Ovary (tissue), 9 donors: ENCODE data around the gene ECHDC3. TPM values are rescaled to one million over a fixed set of nuclear protein-coding genes. Genes with fewer than 3 reads are reported as not detected.

ENCODE experiments used
- DNase-seq, 5 donors: peaks; one replicate each; pipeline ENCODE4 v3.0.0-alpha.2; 2019 to 2020
- H3K27ac ChIP-seq, 2 donors: fragments of 200-600 bp; one replicate each; pipeline versions ENCODE4 v1.5.1 to v1.8.0; 2019 to 2022
- H3K27me3 ChIP-seq: fragments of 200-600 bp; one replicate; pipeline ENCODE4 v1.8.0; 2022
- H3K36me3 ChIP-seq: fragments of 200-600 bp; sonication (generic); one replicate; pipeline ENCODE4 v1.5.1; 2019
- H3K4me1 ChIP-seq: one replicate; pipeline ENCODE4 v1.8.1; 2013; ENCODE audit warnings: mild to moderate bottlenecking, moderate library complexity; ENCODE audit not compliant: insufficient read depth
- H3K4me3 ChIP-seq: fragments of 200-600 bp; sonication (generic); one replicate; pipeline ENCODE4 v1.5.1; 2017
- H3K9me3 ChIP-seq, 2 donors: fragments of 200-600 bp in 1 of 2; sonication (generic) in 1 of 2; one replicate each; pipeline versions ENCODE4 v1.5.1 to v1.8.1; 2013 to 2019; ENCODE audit warnings: mild to moderate bottlenecking in 1 of 2, moderate library complexity in 1 of 2
- CTCF ChIP-seq, 3 donors: fragments of 450-650 bp in 2 of 3; fragments of 200-600 bp in 1 of 3; IDR thresholded peaks; one replicate each; pipeline versions ENCODE4 v1.5.1 to v1.8.0; 2016 to 2022; ENCODE audit warnings: antibody characterized with exemption in 3 of 3, mild to moderate bottlenecking in 1 of 3
- EP300 ChIP-seq: sonication (generic); formaldehyde crosslinking; IDR thresholded peaks from one replicate; pipeline ENCODE4 v1.6.1; 2017; ENCODE audit warnings: antibody characterized with exemption
- POLR2A ChIP-seq: fragments of 450-650 bp; IDR thresholded peaks from one replicate; pipeline ENCODE4 v1.6.1; 2017; ENCODE audit warnings: antibody characterized with exemption, mild to moderate bottlenecking, moderate library complexity
- WGBS, 3 donors: extraction: QIAGEN DNeasy Blood & Tissue Kit in 1 of 3; methylation state at CpG; one replicate each; pipeline versions ENCODE4 v1.1.5 to v1.1.7; 2013 to 2017; 5-methylcytosine and 5-hydroxymethylcytosine counted together
- intact Hi-C, 4 donors: fragments of 100-400 bp; cut with DNase I; formaldehyde crosslinking; loops; one replicate each; pipeline versions ENCODE4 v1.11.0 to v1.15.1; 2022 to 2023
- polyA plus RNA-seq, 2 donors: library from polyadenylated mRNA; stranded (reverse); fragments of 200-250 nt in 1 of 2; fragments of 350-450 nt in 1 of 2; fragmentation: Illumina TruSeq in 1 of 2; extraction: RNeasy Lipid Tissue Mini Kit (QIAGEN cat#74804) in 1 of 2; gene quantifications; one replicate each; pipeline ENCODE4 v1.2.3, GENCODE V29; 2013 to 2014
- total RNA-seq, 7 donors: library from RNA; depleted of rRNA in 2 of 7; stranded (reverse); fragments of >200 nt in 2 of 7; fragmentation: NEBNext Ultra II Directional in 3 of 7; extraction: Animal tissue kit (Norgen Biotek cat#: 25700) in 3 of 7; gene quantifications; one replicate each; pipeline versions ENCODE4 v1.1.0 to v1.2.4, GENCODE V29; 2016 to 2023
- donor health status: DM: no; HTN: no; CAD: no; lungs with moderate emphysema.
- donor health status: DM: no; HTN: no; CAD: no.
- donor health status: Bipolar disorder and iron deficiency.
- donor health status: DM: yes; HTN: yes; CAD: no.
- donor health status: DM: no; HTN: no; CAD: no.
- donor health status: DM: yes; HTN: yes; CAD: no.

Gene ECHDC3
- total and polyA plus RNA-seq, 9 donors = 13.1 to 33.2 (median 17.8) TPM

DNA sequence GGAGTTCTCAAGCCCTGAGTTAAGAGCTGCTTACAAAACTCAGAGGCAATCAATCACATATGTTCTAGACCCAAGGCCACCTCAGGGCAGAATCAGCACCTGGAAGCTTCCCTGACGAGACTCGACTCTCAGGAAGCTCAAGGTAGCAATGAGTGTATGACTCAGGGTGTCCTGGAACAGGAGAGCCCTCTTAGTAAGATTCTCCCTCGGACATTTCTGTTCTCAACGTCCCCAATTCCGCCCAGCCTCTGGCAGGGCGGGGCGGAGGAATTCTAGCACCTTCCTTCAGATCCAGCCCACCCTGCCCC, 41.3 kb downstream of the ECHDC3 start:
- intact Hi-C loops = loop anchor here in 3 of 4 donors (5.0 to 10.0 kb wide), 2 partner anchors 201 to 204 kb away; no protein-coding TSS in a partner anchor
- no peak for DNase-seq
- H3K27me3 ChIP-seq = no peaks in the 10 kb centered on the region
- no peak overlapping the region for H3K27ac ChIP-seq
- WGBS, 3 donors = 78 to 86% (median 80%) methylated on average over 7 of the region's 7 CpGs
- H3K4me3 ChIP-seq = no peak overlapping the region
- no peak for TF ChIP-seq EP300
- TF ChIP-seq POLR2A = no peak
- no peak for TF ChIP-seq CTCF (IDR thresholded peaks at IDR 0.05)
- H3K36me3 ChIP-seq = no peaks in the 10 kb centered on the region
- H3K9me3 ChIP-seq = no peaks in the 10 kb centered on the region
- H3K4me1 ChIP-seq = no peaks in the 10 kb centered on the region

GRCh38 chr10:11787374-11787773, 45.2 kb downstream of the ECHDC3 start:
- H3K27me3 ChIP-seq = no peaks in the 10 kb centered on the region
- peaks cover 1% of the 10 kb centered on the region for H3K4me1 ChIP-seq
- H3K36me3 ChIP-seq = no peaks in the 10 kb centered on the region
- no peak overlapping the region for H3K27ac ChIP-seq
- H3K4me3 ChIP-seq = no peak overlapping the region
- no peak for DNase-seq
- intact Hi-C loops = loop anchor here in 2 of 4 donors (10.0 kb wide), 1 partner anchor 197 kb away; no protein-coding TSS in a partner anchor
- TF ChIP-seq EP300 = no peak
- TF ChIP-seq POLR2A = no peak
- TF ChIP-seq CTCF (IDR thresholded peaks at IDR 0.05) = no peak
- 92 to 97% (median 96%) methylated on average over 9 of the region's 9 CpGs for WGBS, 3 donors
- no peaks in the 10 kb centered on the region for H3K9me3 ChIP-seq

DNA sequence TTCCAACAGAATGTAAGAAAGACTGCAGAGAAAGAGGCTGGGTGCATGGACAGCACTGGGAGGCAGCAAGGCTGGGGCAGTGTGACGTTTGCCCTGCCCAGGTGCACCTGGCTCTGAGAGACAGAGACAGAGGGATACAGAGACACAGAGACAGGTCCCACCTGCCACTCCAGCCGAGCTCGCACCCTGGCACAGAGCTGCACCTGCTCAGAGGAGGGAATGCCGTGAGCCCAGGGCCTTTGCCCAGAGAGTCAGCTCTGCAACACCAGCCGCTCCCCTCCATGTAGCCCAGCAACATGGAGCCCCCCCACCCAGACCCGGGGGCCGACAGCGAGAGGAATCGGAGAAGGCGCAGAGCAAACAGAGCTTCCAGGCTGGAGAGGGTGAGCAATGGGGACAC, 45.7 kb downstream of the ECHDC3 start:
- no peaks in the 10 kb centered on the region for H3K36me3 ChIP-seq
- no peaks in the 10 kb centered on the region for H3K27me3 ChIP-seq
- no peaks in the 10 kb centered on the region for H3K9me3 ChIP-seq
- WGBS, 3 donors = 68 to 80% (median 78%) methylated on average over 10 of the region's 10 CpGs
- intact Hi-C loops = loop anchor here in 2 of 4 donors (10.0 kb wide), 1 partner anchor 197 kb away; no protein-coding TSS in a partner anchor
- no peak for DNase-seq
- TF ChIP-seq EP300 (no peak), CTCF (IDR thresholded peaks at IDR 0.05) (no peak), POLR2A (no peak)
- H3K4me1 ChIP-seq = peaks cover 1% of the 10 kb centered on the region
- no peak overlapping the region for H3K27ac ChIP-seq
- no peak overlapping the region for H3K4me3 ChIP-seq

- Histone ChIP-seq H3K4me3 (no peak overlapping the region), H3K4me1 (peaks cover 1% of the 10 kb centered on the region), H3K9me3 (no peaks in the 10 kb centered on the region), H3K36me3 (no peaks in the 10 kb centered on the region), H3K27me3 (no peaks in the 10 kb centered on the region), H3K27ac (no peak overlapping the region)
- intact Hi-C loops = loop anchor here in 2 of 4 donors (10.0 kb wide), 1 partner anchor 195 kb away; no protein-coding TSS in a partner anchor
- peak in 1 of 5 donors; percentile 5 for DNase-seq
- 5 to 14% (median 8%) methylated on average over 2 of the region's 2 CpGs for WGBS, 3 donors
- TF ChIP-seq CTCF (IDR thresholded peaks at IDR 0.05) (no peak), POLR2A (no peak), EP300 (no peak)
Measured at GRCh38 chr10:11789306-11789705, 47.1 kb downstream of the ECHDC3 start.
